ENCODE results near the gene SIPA1L3.

Gene SIPA1L3

GRCh38 chr19:38084196-38084595 is 177.2 kb downstream of the SIPA1L3 start:
- peaks cover 18% of the 10 kb centered on the region; the same call in 1 of the 2 replicates for H3K36me3 ChIP-seq (ENCODE audit: control insufficient read depth, insufficient read depth, low read length)
- no peak for DNase-seq (ENCODE audit: low read depth, low spot score)
- H3K27ac ChIP-seq (ENCODE audit: low read length) = no peak overlapping the region
- H3K4me3 ChIP-seq (ENCODE audit: low read length) = no peak overlapping the region
- no peaks in the 10 kb centered on the region for H3K27me3 ChIP-seq (ENCODE audit: control insufficient read depth, insufficient read depth, low read length)
- no CpG with 5 or more reads among the region's 7 CpGs for WGBS (ENCODE audit: insufficient coverage, insufficient read length)
- H3K9me3 ChIP-seq (ENCODE audit: control insufficient read depth, insufficient read depth, low read length) = no peaks in the 10 kb centered on the region
- no peaks in the 10 kb centered on the region for H3K4me1 ChIP-seq (ENCODE audit: control insufficient read depth, insufficient read depth, low read length)

- no peaks in the 10 kb centered on the region for H3K4me1 ChIP-seq (ENCODE audit: control insufficient read depth, insufficient read depth, low read length)
- DNase-seq (ENCODE audit: low read depth, low spot score) = no peak
- no peaks in the 10 kb centered on the region for H3K27me3 ChIP-seq (ENCODE audit: control insufficient read depth, insufficient read depth, low read length)
- no peak overlapping the region for H3K27ac ChIP-seq (ENCODE audit: low read length)
- H3K4me3 ChIP-seq (ENCODE audit: low read length) = no peak overlapping the region
- H3K9me3 ChIP-seq (ENCODE audit: control insufficient read depth, insufficient read depth, low read length) = no peaks in the 10 kb centered on the region
- no peaks in the 10 kb centered on the region; the same call in 1 of the 2 replicates for H3K36me3 ChIP-seq (ENCODE audit: control insufficient read depth, insufficient read depth, low read length)
- WGBS (ENCODE audit: insufficient coverage, insufficient read length) = no CpG with 5 or more reads among the region's 1 CpG
Observed at GRCh38 chr19:38089440-38089839, 182.4 kb downstream of the SIPA1L3 start.

GRCh38 chr19:38093154-38093553 is 186.1 kb downstream of the SIPA1L3 start:
- no peaks in the 10 kb centered on the region; the same call in 1 of the 2 replicates for H3K4me1 ChIP-seq (ENCODE audit: control insufficient read depth, insufficient read depth, low read length)
- H3K9me3 ChIP-seq (ENCODE audit: control insufficient read depth, insufficient read depth, low read length) = no peaks in the 10 kb centered on the region
- DNase-seq (ENCODE audit: low read depth, low spot score) = no peak

GRCh38 chr19:38093587-38093986 is 186.6 kb downstream of the SIPA1L3 start:
- no peak overlapping the region for H3K27ac ChIP-seq (ENCODE audit: low read length)
- no peak overlapping the region for H3K4me3 ChIP-seq (ENCODE audit: low read length)
- no peaks in the 10 kb centered on the region for H3K9me3 ChIP-seq (ENCODE audit: control insufficient read depth, insufficient read depth, low read length)
- H3K4me1 ChIP-seq (ENCODE audit: control insufficient read depth, insufficient read depth, low read length) = no peaks in the 10 kb centered on the region; the same call in 1 of the 2 replicates
- no CpG with 5 or more reads among the region's 6 CpGs for WGBS (ENCODE audit: insufficient coverage, insufficient read length)
- no peaks in the 10 kb centered on the region; the same call in 1 of the 2 replicates for H3K36me3 ChIP-seq (ENCODE audit: control insufficient read depth, insufficient read depth, low read length)
- no peaks in the 10 kb centered on the region for H3K27me3 ChIP-seq (ENCODE audit: control insufficient read depth, insufficient read depth, low read length)
- no peak for DNase-seq (ENCODE audit: low read depth, low spot score)

More at GRCh38 chr19:38093154-38093553, 186.1 kb downstream of the SIPA1L3 start:
- Histone ChIP-seq H3K27ac (ENCODE audit: low read length) (no peak overlapping the region), H3K27me3 (ENCODE audit: control insufficient read depth, insufficient read depth, low read length) (no peaks in the 10 kb centered on the region), H3K4me3 (ENCODE audit: low read length) (no peak overlapping the region), H3K36me3 (ENCODE audit: control insufficient read depth, insufficient read depth, low read length) (no peaks in the 10 kb centered on the region; the same call in 1 of the 2 replicates)
- no CpG with 5 or more reads among the region's 8 CpGs for WGBS (ENCODE audit: insufficient coverage, insufficient read length)

- no peaks in the 10 kb centered on the region for H3K27me3 ChIP-seq (ENCODE audit: control insufficient read depth, insufficient read depth, low read length)
- no peak overlapping the region for H3K27ac ChIP-seq (ENCODE audit: low read length)
- H3K36me3 ChIP-seq (ENCODE audit: control insufficient read depth, insufficient read depth, low read length) = peaks cover 4% of the 10 kb centered on the region; the same call in 1 of the 2 replicates
- peak; percentile 60 for DNase-seq (ENCODE audit: low read depth, low spot score)
- H3K9me3 ChIP-seq (ENCODE audit: control insufficient read depth, insufficient read depth, low read length) = no peaks in the 10 kb centered on the region
- no peaks in the 10 kb centered on the region; the same call in 1 of the 2 replicates for H3K4me1 ChIP-seq (ENCODE audit: control insufficient read depth, insufficient read depth, low read length)
- WGBS (ENCODE audit: insufficient coverage, insufficient read length) = no CpG with 5 or more reads among the region's 17 CpGs
- H3K4me3 ChIP-seq (ENCODE audit: low read length) = no peak overlapping the region
Observed at GRCh38 chr19:38095411-38096308, 188.7 kb downstream of the SIPA1L3 start.

- no peak for DNase-seq (ENCODE audit: low read depth, low spot score)
- WGBS (ENCODE audit: insufficient coverage, insufficient read length) = no CpG with 5 or more reads among the region's 8 CpGs
- H3K36me3 ChIP-seq (ENCODE audit: control insufficient read depth, insufficient read depth, low read length) = peaks cover 13% of the 10 kb centered on the region
Observed at GRCh38 chr19:38099966-38100365, 193.0 kb downstream of the SIPA1L3 start.

GRCh38 chr19:38100589-38100988 is 193.6 kb downstream of the SIPA1L3 start:
- Histone ChIP-seq H3K4me1 (ENCODE audit: control insufficient read depth, insufficient read depth, low read length) (no peaks in the 10 kb centered on the region), H3K27ac (ENCODE audit: low read length) (no peak overlapping the region), H3K27me3 (ENCODE audit: control insufficient read depth, insufficient read depth, low read length) (no peaks in the 10 kb centered on the region), H3K36me3 (ENCODE audit: control insufficient read depth, insufficient read depth, low read length) (peaks cover 13% of the 10 kb centered on the region), H3K4me3 (ENCODE audit: low read length) (no peak overlapping the region), H3K9me3 (ENCODE audit: control insufficient read depth, insufficient read depth, low read length) (no peaks in the 10 kb centered on the region)
- DNase-seq (ENCODE audit: low read depth, low spot score) = no peak
- WGBS (ENCODE audit: insufficient coverage, insufficient read length) = no CpG with 5 or more reads among the region's 8 CpGs

More at GRCh38 chr19:38099966-38100365, 193.0 kb downstream of the SIPA1L3 start:
- Histone ChIP-seq H3K4me1 (ENCODE audit: control insufficient read depth, insufficient read depth, low read length) (no peaks in the 10 kb centered on the region; the same call in 1 of the 2 replicates), H3K27ac (ENCODE audit: low read length) (no peak overlapping the region), H3K27me3 (ENCODE audit: control insufficient read depth, insufficient read depth, low read length) (no peaks in the 10 kb centered on the region), H3K4me3 (ENCODE audit: low read length) (no peak overlapping the region), H3K9me3 (ENCODE audit: control insufficient read depth, insufficient read depth, low read length) (no peaks in the 10 kb centered on the region)

GRCh38 chr19:38101723-38102122 is 194.7 kb downstream of the SIPA1L3 start:
- WGBS (ENCODE audit: insufficient coverage, insufficient read length) = no CpG with 5 or more reads among the region's 10 CpGs
- DNase-seq (ENCODE audit: low read depth, low spot score) = no peak
- Histone ChIP-seq H3K4me3 (ENCODE audit: low read length) (no peak overlapping the region), H3K9me3 (ENCODE audit: control insufficient read depth, insufficient read depth, low read length) (no peaks in the 10 kb centered on the region), H3K36me3 (ENCODE audit: control insufficient read depth, insufficient read depth, low read length) (peaks cover 15% of the 10 kb centered on the region), H3K27me3 (ENCODE audit: control insufficient read depth, insufficient read depth, low read length) (no peaks in the 10 kb centered on the region), H3K27ac (ENCODE audit: low read length) (no peak overlapping the region), H3K4me1 (ENCODE audit: control insufficient read depth, insufficient read depth, low read length) (no peaks in the 10 kb centered on the region)

- H3K4me3 ChIP-seq (ENCODE audit: low read length) = no peak overlapping the region
- peaks cover 22% of the 10 kb centered on the region for H3K36me3 ChIP-seq (ENCODE audit: control insufficient read depth, insufficient read depth, low read length)
- DNase-seq (ENCODE audit: low read depth, low spot score) = no peak
- H3K9me3 ChIP-seq (ENCODE audit: control insufficient read depth, insufficient read depth, low read length) = no peaks in the 10 kb centered on the region
- H3K4me1 ChIP-seq (ENCODE audit: control insufficient read depth, insufficient read depth, low read length) = no peaks in the 10 kb centered on the region
- H3K27ac ChIP-seq (ENCODE audit: low read length) = no peak overlapping the region
- H3K27me3 ChIP-seq (ENCODE audit: control insufficient read depth, insufficient read depth, low read length) = no peaks in the 10 kb centered on the region
- WGBS (ENCODE audit: insufficient coverage, insufficient read length) = no CpG with 5 or more reads among the region's 4 CpGs
Observed at GRCh38 chr19:38105574-38105973, 198.6 kb downstream of the SIPA1L3 start.

GRCh38 chr19:38107129-38107528 is 200.1 kb downstream of the SIPA1L3 start:
- WGBS (ENCODE audit: insufficient coverage, insufficient read length) = no CpG with 5 or more reads among the region's 4 CpGs
- H3K4me3 ChIP-seq (ENCODE audit: low read length) = no peak overlapping the region
- H3K27me3 ChIP-seq (ENCODE audit: control insufficient read depth, insufficient read depth, low read length) = no peaks in the 10 kb centered on the region
- H3K36me3 ChIP-seq (ENCODE audit: control insufficient read depth, insufficient read depth, low read length) = peaks cover 20% of the 10 kb centered on the region
- H3K9me3 ChIP-seq (ENCODE audit: control insufficient read depth, insufficient read depth, low read length) = no peaks in the 10 kb centered on the region
- no peak for DNase-seq (ENCODE audit: low read depth, low spot score)
- H3K27ac ChIP-seq (ENCODE audit: low read length) = no peak overlapping the region
- no peaks in the 10 kb centered on the region for H3K4me1 ChIP-seq (ENCODE audit: control insufficient read depth, insufficient read depth, low read length)

All from iPS DF 6.9 (cell line).